ENCODE data around the gene CYSRT1.

Gene CYSRT1

GRCh38 chr9:137223078-137223970 lies 1.6 kb upstream of the CYSRT1 start:
- Mint-ChIP-seq H3K27me3 (peaks cover 2% of the 10 kb centered on the region), H3K27ac (peak overlapping the region; percentile 50), H3K36me3 (no peaks in the 10 kb centered on the region), H3K9me3 (ENCODE audit: low read depth) (no peaks in the 10 kb centered on the region), H3K4me3 (peak overlapping the region; percentile 80), H3K4me1 (ENCODE audit: low read depth) (peaks cover 5% of the 10 kb centered on the region)

GRCh38 chr9:137225699-137226331 lies 841 bp downstream of the CYSRT1 start:
- peaks cover 5% of the 10 kb centered on the region for H3K4me1 Mint-ChIP-seq (ENCODE audit: low read depth)
- H3K9me3 Mint-ChIP-seq (ENCODE audit: low read depth): no peaks in the 10 kb centered on the region
- H3K27me3 Mint-ChIP-seq: peaks cover 2% of the 10 kb centered on the region
- no peak overlapping the region for H3K4me3 Mint-ChIP-seq
- H3K27ac Mint-ChIP-seq: no peak overlapping the region
- no peaks in the 10 kb centered on the region for H3K36me3 Mint-ChIP-seq

- no peaks in the 10 kb centered on the region for H3K9me3 Mint-ChIP-seq (ENCODE audit: low read depth)
- H3K4me1 Mint-ChIP-seq (ENCODE audit: low read depth): peaks cover 5% of the 10 kb centered on the region
- no peak overlapping the region for H3K4me3 Mint-ChIP-seq
- no peaks in the 10 kb centered on the region for H3K36me3 Mint-ChIP-seq
- peaks cover 2% of the 10 kb centered on the region for H3K27me3 Mint-ChIP-seq
- no peak overlapping the region for H3K27ac Mint-ChIP-seq
These were observed 1.5 kb downstream of the CYSRT1 start for GRCh38 chr9:137226338-137227053.

DNA sequence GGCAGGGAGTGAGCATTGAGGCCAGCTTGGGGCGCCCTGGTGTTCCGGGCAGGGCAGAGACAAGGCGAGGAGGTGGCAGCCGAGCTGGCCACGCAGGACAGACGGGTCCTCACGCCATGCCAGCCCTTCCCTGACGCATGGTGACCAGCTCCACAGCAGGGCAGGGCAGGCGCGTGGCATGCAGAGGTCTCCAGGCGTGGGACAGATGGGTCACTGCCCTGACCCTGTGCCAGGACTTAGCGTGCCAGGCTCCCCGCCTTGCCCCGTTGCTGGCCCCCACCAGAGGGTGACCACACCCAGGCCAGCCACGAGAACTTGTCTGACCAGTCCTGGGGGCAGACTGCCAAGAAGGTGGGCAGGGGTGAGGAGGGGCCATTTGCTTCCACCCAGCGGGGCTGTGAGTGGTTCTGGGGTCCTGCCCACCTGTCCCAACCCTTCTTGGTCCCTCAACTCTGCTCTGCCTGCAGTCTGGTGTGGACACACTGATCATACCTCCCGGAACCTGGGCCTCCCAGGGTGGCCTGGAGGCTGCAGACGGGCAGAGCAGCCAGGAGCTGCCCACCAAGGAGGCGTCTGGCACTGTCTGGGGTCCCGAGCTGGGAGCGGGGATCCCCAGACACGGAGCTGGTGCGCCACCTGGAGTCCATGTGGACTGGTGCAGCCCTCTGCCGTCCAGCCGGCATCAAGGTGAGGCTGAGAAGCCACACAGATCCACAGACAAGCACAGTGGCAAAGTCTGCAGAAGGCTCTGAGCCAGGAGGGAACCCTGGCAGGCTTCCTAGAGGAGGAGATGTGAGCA lies 2.3 kb downstream of the CYSRT1 start, which contains the start of gene RNF224:
TSS of gene RNF224 (plus strand) at position 449 of the 799 bp plus-strand sequence. CDS start 834 bp downstream, outside the sequence.
- H3K36me3 Mint-ChIP-seq: no peaks in the 10 kb centered on the region
- H3K27ac Mint-ChIP-seq: no peak within 1 kb of the TSS

GRCh38 chr9:137227853-137228505 lies 3.0 kb downstream of the CYSRT1 start:
- H3K4me3 Mint-ChIP-seq: no peak overlapping the region
- peaks cover 2% of the 10 kb centered on the region for H3K27me3 Mint-ChIP-seq
- H3K9me3 Mint-ChIP-seq (ENCODE audit: low read depth): no peaks in the 10 kb centered on the region
- H3K27ac Mint-ChIP-seq: no peak overlapping the region
- peaks cover 5% of the 10 kb centered on the region for H3K4me1 Mint-ChIP-seq (ENCODE audit: low read depth)
- no peaks in the 10 kb centered on the region for H3K36me3 Mint-ChIP-seq

More for the DNA sequence above, 2.3 kb downstream of the CYSRT1 start, which contains the start of gene RNF224:
- peaks cover 2% of the 10 kb centered on the region for H3K27me3 Mint-ChIP-seq
- H3K4me3 Mint-ChIP-seq: no peak within 1 kb of the TSS
- no peaks in the 10 kb centered on the region for H3K9me3 Mint-ChIP-seq (ENCODE audit: low read depth)
- H3K4me1 Mint-ChIP-seq (ENCODE audit: low read depth): peaks cover 5% of the 10 kb centered on the region

GRCh38 chr9:137228506-137228967 lies 3.6 kb downstream of the CYSRT1 start:
- no peak overlapping the region for H3K4me3 Mint-ChIP-seq
- no peaks in the 10 kb centered on the region for H3K36me3 Mint-ChIP-seq

GRCh38 chr9:137228968-137229896 lies 4.3 kb downstream of the CYSRT1 start:
- Mint-ChIP-seq H3K27ac (no peak overlapping the region), H3K4me3 (no peak overlapping the region), H3K4me1 (ENCODE audit: low read depth) (peaks cover 3% of the 10 kb centered on the region), H3K36me3 (no peaks in the 10 kb centered on the region), H3K9me3 (ENCODE audit: low read depth) (no peaks in the 10 kb centered on the region), H3K27me3 (peaks cover 2% of the 10 kb centered on the region)

More at GRCh38 chr9:137228506-137228967, 3.6 kb downstream of the CYSRT1 start:
- H3K27ac Mint-ChIP-seq: no peak overlapping the region
- peaks cover 2% of the 10 kb centered on the region for H3K27me3 Mint-ChIP-seq
- peaks cover 5% of the 10 kb centered on the region for H3K4me1 Mint-ChIP-seq (ENCODE audit: low read depth)
- no peaks in the 10 kb centered on the region for H3K9me3 Mint-ChIP-seq (ENCODE audit: low read depth)

DNA sequence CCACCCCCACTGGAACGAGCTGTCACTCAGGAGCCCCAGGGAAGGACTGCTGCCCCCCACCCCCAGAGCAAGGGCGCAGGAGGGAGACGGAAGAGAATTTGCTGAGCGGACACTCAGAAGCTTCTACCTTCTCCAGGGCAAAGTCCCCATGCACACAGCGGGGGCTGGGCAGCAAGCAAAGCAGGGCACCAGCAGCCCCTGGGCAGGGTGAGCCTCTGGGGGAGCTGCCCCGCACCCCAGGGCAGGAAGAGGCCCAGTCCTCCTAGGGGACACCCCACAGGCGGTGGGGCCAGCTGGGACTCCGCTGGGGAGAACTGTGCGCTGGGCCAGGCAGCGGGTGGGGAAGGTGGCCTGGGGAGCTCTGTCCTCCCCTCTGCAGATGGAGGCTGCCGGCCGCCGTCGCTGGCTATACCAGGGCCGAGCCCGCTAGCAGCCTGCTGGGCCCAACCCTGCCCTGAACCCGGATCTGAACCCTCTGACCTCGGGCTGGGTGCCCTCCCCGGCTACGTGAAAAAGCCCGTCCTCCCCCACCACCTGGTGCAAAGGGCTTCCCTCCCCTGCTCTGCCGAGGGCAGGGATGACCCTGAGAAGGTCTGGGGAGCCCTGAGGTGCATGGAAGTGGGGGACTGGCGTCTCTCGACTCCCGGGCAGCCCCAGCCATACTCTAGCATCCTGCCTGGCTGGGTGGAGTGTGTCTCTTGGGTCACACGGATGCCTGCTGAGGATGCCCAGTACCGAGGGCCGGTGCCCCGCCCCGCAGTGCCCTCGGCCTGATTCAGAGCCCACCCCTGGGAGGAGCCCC lies 5.1 kb downstream of the CYSRT1 start:
- H3K4me1 Mint-ChIP-seq (ENCODE audit: low read depth): peaks cover 3% of the 10 kb centered on the region
- peaks cover 2% of the 10 kb centered on the region for H3K27me3 Mint-ChIP-seq
- H3K9me3 Mint-ChIP-seq (ENCODE audit: low read depth): no peaks in the 10 kb centered on the region
- no peak overlapping the region for H3K4me3 Mint-ChIP-seq
- no peaks in the 10 kb centered on the region for H3K36me3 Mint-ChIP-seq
- no peak overlapping the region for H3K27ac Mint-ChIP-seq

GRCh38 chr9:137230705-137231371 lies 5.9 kb downstream of the CYSRT1 start, which contains the start of gene SLC34A3:
Gene SLC34A3 (plus strand): TSS chr9:137230901. CDS start chr9:137231703, 802 bp downstream.
- Mint-ChIP-seq H3K4me3 (no peak within 1 kb of the TSS), H3K27me3 (peaks cover 2% of the 10 kb centered on the region), H3K27ac (no peak within 1 kb of the TSS), H3K9me3 (ENCODE audit: low read depth) (no peaks in the 10 kb centered on the region), H3K36me3 (no peaks in the 10 kb centered on the region), H3K4me1 (ENCODE audit: low read depth) (peaks cover 3% of the 10 kb centered on the region)

GRCh38 chr9:137231372-137232039 lies 6.5 kb downstream of the CYSRT1 start:
- Mint-ChIP-seq H3K4me3 (no peak overlapping the region), H3K9me3 (ENCODE audit: low read depth) (no peaks in the 10 kb centered on the region), H3K4me1 (ENCODE audit: low read depth) (peaks cover 3% of the 10 kb centered on the region), H3K36me3 (no peaks in the 10 kb centered on the region), H3K27me3 (peaks cover 2% of the 10 kb centered on the region), H3K27ac (no peak overlapping the region)

DNA sequence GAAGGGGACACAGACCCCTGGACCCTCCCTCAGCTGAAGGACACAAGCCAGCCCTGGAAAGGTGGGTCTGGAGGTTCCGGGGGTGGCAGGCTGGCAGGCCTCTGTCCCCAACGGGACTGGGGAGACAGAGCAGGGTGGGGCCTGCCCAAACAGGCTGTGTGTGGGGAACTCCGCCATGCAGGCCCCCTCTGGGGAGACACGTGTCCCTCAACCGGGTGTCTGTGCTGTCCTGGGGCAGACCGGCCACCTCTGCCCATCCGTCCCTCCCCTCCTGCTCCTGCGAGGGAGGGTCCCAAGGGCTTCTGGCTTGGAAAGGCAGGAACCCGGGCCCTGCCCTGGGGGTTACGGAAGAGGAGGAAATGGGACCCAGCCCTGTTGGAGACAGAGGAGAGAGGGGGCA lies 7.1 kb downstream of the CYSRT1 start:
- no peak overlapping the region for H3K4me3 Mint-ChIP-seq
- no peaks in the 10 kb centered on the region for H3K36me3 Mint-ChIP-seq
- no peak overlapping the region for H3K27ac Mint-ChIP-seq

More for the DNA sequence above, 7.1 kb downstream of the CYSRT1 start:
- no peaks in the 10 kb centered on the region for H3K9me3 Mint-ChIP-seq (ENCODE audit: low read depth)
- H3K27me3 Mint-ChIP-seq: peaks cover 2% of the 10 kb centered on the region
- peaks cover 5% of the 10 kb centered on the region for H3K4me1 Mint-ChIP-seq (ENCODE audit: low read depth)
